Measurements from ENCODE around the gene C1orf198.

C1orf198 gene

DNA sequence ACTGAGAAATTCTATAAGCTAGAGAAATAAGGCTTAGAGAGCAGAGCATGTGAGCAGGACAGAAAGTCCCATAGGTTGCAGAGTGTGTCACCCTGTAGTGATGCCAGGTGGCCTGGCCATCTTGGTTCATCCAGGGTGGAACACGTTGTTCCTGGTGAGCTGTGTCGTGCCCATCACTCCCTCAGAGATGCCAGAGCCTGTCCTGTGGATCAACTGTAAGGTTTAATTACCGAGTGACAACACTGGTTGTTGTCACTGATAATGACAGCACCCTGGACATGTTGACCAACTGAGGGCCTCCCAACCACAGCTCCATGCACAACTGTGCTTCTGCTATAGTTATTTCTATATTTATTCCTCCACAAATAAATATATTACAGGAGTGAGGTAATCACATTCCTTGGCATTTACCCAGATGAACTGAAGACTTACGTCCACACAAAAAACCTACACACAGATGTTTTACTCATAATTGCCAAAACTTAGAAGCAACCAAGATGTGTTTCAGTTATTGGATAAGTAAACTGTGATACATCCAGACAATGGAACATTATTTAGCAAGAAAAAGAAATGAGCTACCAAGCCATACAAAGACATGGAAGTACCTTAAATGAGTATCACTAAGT, 6.2 kb downstream of the C1orf198 start:
- TF ChIP-seq, protein P1, sequence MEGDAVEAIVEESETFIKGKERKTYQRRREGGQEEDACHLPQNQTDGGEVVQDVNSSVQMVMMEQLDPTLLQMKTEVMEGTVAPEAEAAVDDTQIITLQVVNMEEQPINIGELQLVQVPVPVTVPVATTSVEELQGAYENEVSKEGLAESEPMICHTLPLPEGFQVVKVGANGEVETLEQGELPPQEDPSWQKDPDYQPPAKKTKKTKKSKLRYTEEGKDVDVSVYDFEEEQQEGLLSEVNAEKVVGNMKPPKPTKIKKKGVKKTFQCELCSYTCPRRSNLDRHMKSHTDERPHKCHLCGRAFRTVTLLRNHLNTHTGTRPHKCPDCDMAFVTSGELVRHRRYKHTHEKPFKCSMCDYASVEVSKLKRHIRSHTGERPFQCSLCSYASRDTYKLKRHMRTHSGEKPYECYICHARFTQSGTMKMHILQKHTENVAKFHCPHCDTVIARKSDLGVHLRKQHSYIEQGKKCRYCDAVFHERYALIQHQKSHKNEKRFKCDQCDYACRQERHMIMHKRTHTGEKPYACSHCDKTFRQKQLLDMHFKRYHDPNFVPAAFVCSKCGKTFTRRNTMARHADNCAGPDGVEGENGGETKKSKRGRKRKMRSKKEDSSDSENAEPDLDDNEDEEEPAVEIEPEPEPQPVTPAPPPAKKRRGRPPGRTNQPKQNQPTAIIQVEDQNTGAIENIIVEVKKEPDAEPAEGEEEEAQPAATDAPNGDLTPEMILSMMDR (IDR thresholded peaks at IDR 0.05; ENCODE audit: insufficient read depth, low read depth, low read length, missing control alignments), result no peak
- DNase-seq (ENCODE audit: low read depth), result no peak
- H3K4me3 ChIP-seq (ENCODE audit: low read depth, low read length), result no peak overlapping the region

DNA sequence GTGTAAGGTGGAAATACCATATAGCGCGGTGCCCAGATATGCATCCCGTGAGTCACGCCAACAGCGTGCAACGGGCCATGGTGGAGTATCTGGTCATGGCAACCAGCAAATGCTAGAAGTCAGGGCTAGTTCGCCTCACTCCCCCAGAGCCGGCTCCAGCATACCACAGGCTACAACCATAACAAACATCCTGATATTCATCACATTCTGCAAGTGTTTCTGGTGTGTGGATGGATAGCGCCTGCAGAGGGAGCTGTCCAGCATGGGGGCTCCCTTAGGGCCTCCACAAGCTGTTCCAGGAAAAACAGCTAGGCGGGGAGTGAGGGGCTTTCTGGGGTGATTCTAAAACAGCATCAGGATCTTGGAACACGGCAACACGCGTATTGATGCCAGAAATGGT, 6.8 kb downstream of the C1orf198 start:
- no peak for DNase-seq (ENCODE audit: low read depth)
- TF ChIP-seq, protein P1 (IDR thresholded peaks at IDR 0.05; ENCODE audit: insufficient read depth, low read depth, low read length, missing control alignments), result no peak
- no peak overlapping the region for H3K4me3 ChIP-seq (ENCODE audit: low read depth, low read length)

DNA sequence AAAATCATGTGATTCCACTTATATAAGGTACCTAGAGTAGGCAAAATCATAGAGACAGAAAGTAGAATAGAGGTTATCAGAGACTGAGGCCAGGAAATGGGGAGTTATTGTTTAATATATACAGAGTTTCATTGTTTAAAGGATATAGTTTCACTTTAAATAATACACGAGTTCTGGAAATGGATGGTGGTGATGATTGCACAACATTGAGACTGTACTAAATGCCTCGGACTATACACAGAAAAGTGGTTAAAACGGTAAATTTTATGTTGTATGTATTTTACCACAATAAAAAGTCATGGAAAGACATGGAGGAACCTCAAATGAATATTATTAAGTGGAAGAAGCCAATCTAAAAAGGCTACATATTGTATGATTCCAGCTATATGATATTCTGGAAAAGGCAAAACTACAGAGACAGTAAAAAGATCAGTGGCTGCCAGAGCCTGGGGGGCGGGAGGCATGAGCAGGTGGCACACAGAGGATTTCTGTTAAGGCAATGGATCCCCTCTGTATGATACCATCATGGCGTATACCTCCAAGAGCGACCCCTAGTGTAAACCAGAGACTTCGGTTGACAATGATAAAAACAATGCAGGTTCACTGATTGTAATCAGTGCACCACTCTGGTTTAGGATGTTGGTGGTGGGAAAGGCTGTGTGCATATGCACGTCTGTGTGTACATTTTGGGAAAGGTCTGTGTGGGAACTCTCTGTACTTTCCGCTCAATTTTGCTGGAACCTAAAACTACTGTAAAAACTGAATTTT, 7.5 kb downstream of the C1orf198 start:
- H3K4me3 ChIP-seq (ENCODE audit: low read depth, low read length), result no peak overlapping the region
- TF ChIP-seq, protein P1 (IDR thresholded peaks at IDR 0.05; ENCODE audit: insufficient read depth, low read depth, low read length, missing control alignments), result no peak
- no peak for DNase-seq (ENCODE audit: low read depth)

DNA sequence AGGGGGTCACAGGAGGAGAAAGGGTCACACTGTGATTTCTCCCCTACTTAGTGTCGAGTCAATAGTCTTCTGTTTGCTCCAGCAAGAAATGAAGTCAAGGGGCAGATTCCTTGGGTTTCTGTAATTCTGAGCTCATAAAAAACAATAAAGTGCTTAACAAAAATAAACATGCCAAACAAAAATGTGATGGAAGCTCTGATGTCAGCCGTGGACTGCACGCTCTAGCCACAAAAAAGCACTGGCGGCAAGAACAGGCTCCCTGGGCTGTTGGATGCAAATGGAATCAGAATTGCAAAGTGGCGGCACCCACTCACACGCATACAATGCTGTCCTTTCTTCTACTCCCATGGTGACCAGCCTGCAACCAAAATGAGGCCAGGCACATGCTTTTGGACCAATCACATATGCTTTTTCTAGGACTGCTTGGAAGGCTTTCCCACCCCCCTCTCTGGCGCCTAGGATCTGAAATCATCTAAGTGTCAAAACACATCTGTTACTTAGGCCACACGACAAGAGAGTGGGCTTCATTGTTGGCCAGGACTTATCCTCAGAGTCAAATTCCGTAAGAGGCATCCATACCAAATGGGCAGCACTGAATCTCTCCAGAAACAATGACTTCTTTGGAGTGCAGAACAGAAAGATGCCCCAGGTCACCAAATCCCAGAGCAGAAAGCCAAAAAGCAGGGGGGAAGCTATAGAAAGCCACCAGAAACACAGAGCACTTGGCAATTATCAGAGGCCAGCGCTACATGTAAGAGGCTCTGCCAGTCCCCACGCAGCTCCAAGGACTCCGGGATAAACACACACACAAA, 9.2 kb downstream of the C1orf198 start:
- H3K4me3 ChIP-seq (ENCODE audit: low read depth, low read length), result no peak overlapping the region
- no peak for DNase-seq (ENCODE audit: low read depth)
- TF ChIP-seq, protein P1 (IDR thresholded peaks at IDR 0.05; ENCODE audit: insufficient read depth, low read depth, low read length, missing control alignments), result no peak

- no peak for DNase-seq (ENCODE audit: low read depth)
- H3K4me3 ChIP-seq (ENCODE audit: low read depth, low read length), result no peak overlapping the region
- TF ChIP-seq, protein P1 (IDR thresholded peaks at IDR 0.05; ENCODE audit: insufficient read depth, low read depth, low read length, missing control alignments), result no peak
Measured at GRCh38 chr1:230858236-230858820, 10.0 kb downstream of the C1orf198 start.

GRCh38 chr1:230857822-230858221, 10.5 kb downstream of the C1orf198 start:
- no peak overlapping the region for H3K4me3 ChIP-seq (ENCODE audit: low read depth, low read length)
- TF ChIP-seq, protein P1 (IDR thresholded peaks at IDR 0.05; ENCODE audit: insufficient read depth, low read depth, low read length, missing control alignments), result no peak
- DNase-seq (ENCODE audit: low read depth), result no peak
